Fibroblast of pulmonary artery (primary cell): Measurements from ENCODE around the gene PLS3.
"Not testable (repeated sequence)": the region's sequence is repeated elsewhere in the genome, so short reads cannot be mapped to it uniquely, and the experiment has no call there.

Source experiments
- DNase-seq: peaks from one replicate; pipeline ENCODE4 v3.0.0-alpha.2; 2010; ENCODE audit warnings: low read depth
- H3K4me3 ChIP-seq: replicated peaks from 2 replicates; pipeline ENCODE4 v1.5.1; 2011; ENCODE audit warnings: low read depth, mild to moderate bottlenecking, control low read depth, low read length, moderate library complexity
- TF ChIP-seq, protein P1 (sequence below): IDR thresholded peaks from 2 replicates; pipeline ENCODE4 v1.5.1; 2011; ENCODE audit warnings: mild to moderate bottlenecking, control low read depth, low read length, inconsistent platforms; ENCODE audit errors: missing control alignments

The PLS3 gene

DNA sequence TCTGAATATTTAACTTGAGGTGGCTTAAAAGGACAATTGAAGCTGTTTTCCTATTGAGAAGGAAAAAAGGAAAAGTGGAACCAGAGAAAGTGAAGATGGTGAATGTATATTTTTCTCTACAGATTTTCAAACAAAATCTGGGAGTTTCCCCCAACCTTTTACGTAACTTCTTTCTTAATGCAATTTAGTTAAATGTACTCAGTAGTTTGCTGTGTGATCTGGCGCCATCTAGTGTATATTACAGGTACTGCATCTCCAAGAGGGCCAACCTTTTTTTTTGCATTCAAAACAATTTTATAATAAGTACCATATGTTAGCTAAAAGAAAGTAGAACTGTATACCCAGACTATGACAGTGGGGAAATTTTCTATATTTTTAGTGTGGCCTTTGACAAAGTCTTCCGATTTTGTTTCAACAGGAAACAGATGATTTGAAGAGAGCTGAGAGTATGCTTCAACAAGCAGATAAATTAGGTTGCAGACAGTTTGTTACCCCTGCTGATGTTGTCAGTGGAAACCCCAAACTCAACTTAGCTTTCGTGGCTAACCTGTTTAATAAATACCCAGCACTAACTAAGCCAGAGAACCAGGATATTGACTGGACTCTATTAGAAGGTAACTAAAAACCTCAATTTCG, 82.0 kb downstream of the PLS3 start:
- no peak overlapping the region for H3K4me3 ChIP-seq
- peak; percentile 74 for DNase-seq
- TF ChIP-seq, protein P1, sequence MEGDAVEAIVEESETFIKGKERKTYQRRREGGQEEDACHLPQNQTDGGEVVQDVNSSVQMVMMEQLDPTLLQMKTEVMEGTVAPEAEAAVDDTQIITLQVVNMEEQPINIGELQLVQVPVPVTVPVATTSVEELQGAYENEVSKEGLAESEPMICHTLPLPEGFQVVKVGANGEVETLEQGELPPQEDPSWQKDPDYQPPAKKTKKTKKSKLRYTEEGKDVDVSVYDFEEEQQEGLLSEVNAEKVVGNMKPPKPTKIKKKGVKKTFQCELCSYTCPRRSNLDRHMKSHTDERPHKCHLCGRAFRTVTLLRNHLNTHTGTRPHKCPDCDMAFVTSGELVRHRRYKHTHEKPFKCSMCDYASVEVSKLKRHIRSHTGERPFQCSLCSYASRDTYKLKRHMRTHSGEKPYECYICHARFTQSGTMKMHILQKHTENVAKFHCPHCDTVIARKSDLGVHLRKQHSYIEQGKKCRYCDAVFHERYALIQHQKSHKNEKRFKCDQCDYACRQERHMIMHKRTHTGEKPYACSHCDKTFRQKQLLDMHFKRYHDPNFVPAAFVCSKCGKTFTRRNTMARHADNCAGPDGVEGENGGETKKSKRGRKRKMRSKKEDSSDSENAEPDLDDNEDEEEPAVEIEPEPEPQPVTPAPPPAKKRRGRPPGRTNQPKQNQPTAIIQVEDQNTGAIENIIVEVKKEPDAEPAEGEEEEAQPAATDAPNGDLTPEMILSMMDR: peak; percentile 66

GRCh38 chrX:115644397-115644796, 83.4 kb downstream of the PLS3 start:
- not testable (repeated sequence) for DNase-seq

GRCh38 chrX:115649461-115650063, 88.6 kb downstream of the PLS3 start:
- TF ChIP-seq, protein P1: no peak
- no peak overlapping the region for H3K4me3 ChIP-seq
- no peak for DNase-seq

More at GRCh38 chrX:115644397-115644796, 83.4 kb downstream of the PLS3 start:
- not testable (repeated sequence) for H3K4me3 ChIP-seq

GRCh38 chrX:115650449-115650848, 89.5 kb downstream of the PLS3 start:
- TF ChIP-seq, protein P1: no peak
- no peak for DNase-seq
- no peak overlapping the region for H3K4me3 ChIP-seq

GRCh38 chrX:115650916-115651315, 89.9 kb downstream of the PLS3 start:
- DNase-seq: peak; percentile 50
- TF ChIP-seq, protein P1: peak; percentile 58
- H3K4me3 ChIP-seq: no peak overlapping the region

DNA sequence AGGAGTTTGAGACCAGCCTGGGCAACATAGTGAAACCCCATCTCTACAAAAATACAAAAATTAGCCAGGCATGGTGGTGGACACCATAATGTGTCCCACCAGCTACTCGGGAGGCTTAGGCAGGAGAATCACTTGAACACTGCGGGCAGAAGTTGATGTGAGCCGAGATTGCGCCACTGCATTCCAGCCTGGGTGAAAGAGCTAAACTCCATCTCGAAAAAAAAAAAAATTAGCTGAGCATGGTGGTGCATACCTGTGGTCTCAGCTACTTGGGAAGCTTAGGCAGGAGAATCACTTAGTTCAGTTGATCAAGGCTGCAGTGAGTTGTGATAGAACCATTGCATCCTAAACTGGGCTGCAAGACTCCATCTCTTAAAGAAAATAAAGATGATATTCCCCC, 91.2 kb downstream of the PLS3 start:
- no peak overlapping the region for H3K4me3 ChIP-seq
- TF ChIP-seq, protein P1: no peak
- no peak for DNase-seq

DNA sequence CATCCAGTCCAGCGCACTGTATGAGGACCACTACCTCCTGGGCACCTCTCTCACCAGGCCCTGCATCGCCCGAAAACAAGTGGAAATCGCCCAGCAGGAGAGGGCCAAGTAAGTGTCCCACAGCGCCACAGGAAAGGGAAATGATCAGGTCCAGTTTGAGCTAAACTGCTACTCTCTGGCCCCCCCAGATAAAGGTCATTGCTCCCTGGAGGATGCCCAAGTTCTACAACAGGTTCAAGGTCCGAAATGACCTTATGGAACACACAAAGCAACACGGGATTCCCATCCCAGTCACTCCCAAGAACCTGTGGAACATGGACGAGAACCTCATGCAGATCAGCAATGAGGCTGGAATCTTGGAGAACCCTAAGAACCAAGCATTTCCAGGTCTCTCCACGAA, 104.1 kb downstream of the PLS3 start:
- H3K4me3 ChIP-seq: no peak overlapping the region
- no peak for DNase-seq
- TF ChIP-seq, protein P1: no peak
